ENCODE data around the gene C10orf62.
"Not testable (repeated sequence)": the region's sequence is repeated elsewhere in the genome, so short reads cannot be mapped to it uniquely, and the experiment has no call there.

C10orf62 gene

GRCh38 chr10:97632949-97633884 lies 43.7 kb downstream of the C10orf62 start, which contains the start of gene MORN4:
TSS of gene MORN4 (minus strand) at chr10:97633500. CDS start at chr10:97619653, 13,847 bp downstream.
- peak within 1 kb of the TSS; percentile 83 for H3K27ac ChIP-seq (ENCODE audit: low read depth, low read length)
- H3K4me3 ChIP-seq (ENCODE audit: low read depth, low read length) = peak within 1 kb of the TSS; percentile 83
- no peaks in the 10 kb centered on the region for H3K27me3 ChIP-seq (ENCODE audit: control insufficient read depth, insufficient read depth, low read length)
- H3K9ac ChIP-seq (ENCODE audit: low read depth, low read length) = peak within 1 kb of the TSS; percentile 67
- H3K4me1 ChIP-seq (ENCODE audit: control insufficient read depth, insufficient read depth, low read length) = 0 out of 2 replicates have a peak, but pooled peaks cover 3% of the 10 kb centered on the region
- no peaks in the 10 kb centered on the region for H3K9me3 ChIP-seq (ENCODE audit: control insufficient read depth, insufficient read depth, low read length)
- H3K36me3 ChIP-seq (ENCODE audit: control insufficient read depth, insufficient read depth, low read length) = no peaks in the 10 kb centered on the region

GRCh38 chr10:97633921-97634320 lies 44.4 kb downstream of the C10orf62 start:
- H3K27me3 ChIP-seq (ENCODE audit: control insufficient read depth, insufficient read depth, low read length) = no peaks in the 10 kb centered on the region
- H3K4me1 ChIP-seq (ENCODE audit: control insufficient read depth, insufficient read depth, low read length) = peaks cover 7% of the 10 kb centered on the region; the same call in 1 of the 2 replicates
- peak overlapping the region; percentile 83 for H3K4me3 ChIP-seq (ENCODE audit: low read depth, low read length)
- H3K27ac ChIP-seq (ENCODE audit: low read depth, low read length) = peak overlapping the region; percentile 83
- H3K9ac ChIP-seq (ENCODE audit: low read depth, low read length) = no peak overlapping the region
- H3K36me3 ChIP-seq (ENCODE audit: control insufficient read depth, insufficient read depth, low read length) = no peaks in the 10 kb centered on the region
- H3K9me3 ChIP-seq (ENCODE audit: control insufficient read depth, insufficient read depth, low read length) = no peaks in the 10 kb centered on the region

- Histone ChIP-seq H3K4me3 (ENCODE audit: low read depth, low read length) (no peak overlapping the region), H3K9ac (ENCODE audit: low read depth, low read length) (no peak overlapping the region), H3K27me3 (ENCODE audit: control insufficient read depth, insufficient read depth, low read length) (no peaks in the 10 kb centered on the region), H3K36me3 (ENCODE audit: control insufficient read depth, insufficient read depth, low read length) (no peaks in the 10 kb centered on the region), H3K4me1 (ENCODE audit: control insufficient read depth, insufficient read depth, low read length) (peaks cover 11% of the 10 kb centered on the region), H3K9me3 (ENCODE audit: control insufficient read depth, insufficient read depth, low read length) (no peaks in the 10 kb centered on the region), H3K27ac (ENCODE audit: low read depth, low read length) (no peak overlapping the region)
Observed at GRCh38 chr10:97635577-97635976, 46.1 kb downstream of the C10orf62 start.

GRCh38 chr10:97639090-97639489 lies 49.6 kb downstream of the C10orf62 start:
- H3K27me3 ChIP-seq (ENCODE audit: control insufficient read depth, insufficient read depth, low read length); H3K9ac ChIP-seq (ENCODE audit: low read depth, low read length); H3K4me3 ChIP-seq (ENCODE audit: low read depth, low read length); H3K9me3 ChIP-seq (ENCODE audit: control insufficient read depth, insufficient read depth, low read length); H3K27ac ChIP-seq (ENCODE audit: low read depth, low read length); H3K36me3 ChIP-seq (ENCODE audit: control insufficient read depth, insufficient read depth, low read length): not testable (repeated sequence)
- H3K4me1 ChIP-seq (ENCODE audit: control insufficient read depth, insufficient read depth, low read length) = peaks cover 15% of the 10 kb centered on the region

GRCh38 chr10:97640174-97640867 lies 50.8 kb downstream of the C10orf62 start, which contains the start of gene PI4K2A:
TSS of gene PI4K2A (plus strand) at chr10:97640671. CDS start at chr10:97640743, 72 bp downstream.
- Histone ChIP-seq H3K27me3 (ENCODE audit: control insufficient read depth, insufficient read depth, low read length) (no peaks in the 10 kb centered on the region), H3K36me3 (ENCODE audit: control insufficient read depth, insufficient read depth, low read length) (peaks cover 18% of the 10 kb centered on the region), H3K9ac (ENCODE audit: low read depth, low read length) (peak within 1 kb of the TSS; percentile 73; the same call in 1 of the 2 replicates), H3K27ac (ENCODE audit: low read depth, low read length) (peak within 1 kb of the TSS; percentile 83), H3K4me1 (ENCODE audit: control insufficient read depth, insufficient read depth, low read length) (peaks cover 15% of the 10 kb centered on the region), H3K9me3 (ENCODE audit: control insufficient read depth, insufficient read depth, low read length) (no peaks in the 10 kb centered on the region), H3K4me3 (ENCODE audit: low read depth, low read length) (peak within 1 kb of the TSS; percentile 95)

All from HUES48 (cell line).